Mesenteric fat pad (tissue), 1 donor: Measurements from ENCODE around the gene CNIH3. TPM values are rescaled to one million over a fixed set of nuclear protein-coding genes. Genes with fewer than 3 reads are reported as not detected.

ENCODE experiments used
- DNase-seq: peaks from one replicate; pipeline ENCODE4 v3.0.0-alpha.2; 2020; ENCODE audit warnings: low spot score
- total RNA-seq: library from RNA; stranded (reverse); fragmentation: NEBNext Ultra II Directional; extraction: Animal tissue kit (Norgen Biotek cat#: 25700); gene quantifications from one replicate; pipeline ENCODE4 v1.2.1, GENCODE V29; 2021
- donor health status: DM: yes; HTN: yes; CAD: no.

The CNIH3 gene
- total RNA-seq, 1 donor from 2014 or later, result 3.0 TPM

DNA sequence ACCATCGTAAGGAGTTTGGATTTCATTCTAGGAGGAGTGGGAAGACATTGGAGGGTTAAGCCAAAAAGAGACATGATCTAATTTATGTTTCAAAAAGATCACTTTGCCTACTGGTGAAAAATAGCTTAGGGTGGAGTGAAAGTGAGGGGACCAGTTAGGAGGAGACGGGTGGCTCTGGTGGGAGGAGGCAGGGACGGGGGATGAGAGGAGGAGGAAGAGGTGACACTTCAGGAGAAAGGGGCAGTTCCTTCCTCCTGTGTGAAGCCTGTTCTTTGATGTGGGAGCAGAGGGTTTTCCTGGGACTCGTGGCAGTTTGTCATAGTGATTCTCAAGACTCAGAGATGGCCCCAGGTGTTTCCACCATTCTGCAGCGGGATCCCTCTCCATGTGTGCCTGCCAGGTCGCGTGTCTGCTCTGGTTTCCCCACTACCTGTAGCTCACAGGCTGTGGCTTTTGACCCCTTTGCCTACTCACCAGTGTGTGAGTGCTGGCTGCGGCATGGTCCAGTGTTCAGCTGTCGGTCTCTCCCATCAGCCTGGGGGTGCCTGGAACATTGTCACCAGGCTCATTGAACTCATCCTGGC is 102.4 kb downstream of the CNIH3 start:
- no peak for DNase-seq

DNA sequence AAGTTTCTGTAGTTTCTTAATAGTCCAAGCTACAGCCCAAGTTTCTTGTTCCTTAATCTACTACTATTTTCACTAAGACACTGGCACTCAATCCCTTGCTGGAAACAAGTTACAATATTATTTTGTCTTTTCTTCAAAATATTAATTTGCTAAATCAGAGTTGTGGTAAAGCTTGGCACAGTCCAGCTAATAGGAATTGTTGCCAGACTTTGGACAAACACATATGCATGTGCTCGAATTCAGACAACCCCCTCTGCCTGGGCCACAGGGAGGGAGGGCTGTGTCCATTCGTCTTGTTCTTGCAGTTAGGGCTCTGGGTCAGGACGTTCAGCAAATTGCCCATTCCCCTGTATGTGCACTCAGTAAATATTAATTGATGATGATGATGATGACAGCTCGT is 103.6 kb downstream of the CNIH3 start:
- DNase-seq, result no peak

DNA sequence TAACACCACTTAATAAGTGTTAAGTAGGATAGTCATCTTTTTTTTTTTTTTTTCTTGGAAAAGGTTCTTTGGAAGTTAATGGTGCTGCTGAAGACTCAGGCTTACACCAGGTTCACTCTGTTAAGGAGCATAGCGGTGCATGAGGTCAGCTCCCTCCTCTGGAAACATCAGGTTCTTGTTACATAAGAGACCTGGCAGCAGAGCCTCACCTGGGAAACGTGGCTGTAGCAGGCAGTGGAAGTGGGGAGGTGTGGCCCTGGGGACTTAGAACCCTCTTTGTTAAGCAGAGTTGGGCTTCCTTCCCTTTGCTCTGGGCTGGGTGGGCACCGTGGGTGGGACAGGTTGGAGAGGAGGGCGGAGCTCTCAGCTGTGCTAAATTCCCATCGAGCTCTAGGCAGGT is 104.1 kb downstream of the CNIH3 start:
- DNase-seq, result no peak

DNA sequence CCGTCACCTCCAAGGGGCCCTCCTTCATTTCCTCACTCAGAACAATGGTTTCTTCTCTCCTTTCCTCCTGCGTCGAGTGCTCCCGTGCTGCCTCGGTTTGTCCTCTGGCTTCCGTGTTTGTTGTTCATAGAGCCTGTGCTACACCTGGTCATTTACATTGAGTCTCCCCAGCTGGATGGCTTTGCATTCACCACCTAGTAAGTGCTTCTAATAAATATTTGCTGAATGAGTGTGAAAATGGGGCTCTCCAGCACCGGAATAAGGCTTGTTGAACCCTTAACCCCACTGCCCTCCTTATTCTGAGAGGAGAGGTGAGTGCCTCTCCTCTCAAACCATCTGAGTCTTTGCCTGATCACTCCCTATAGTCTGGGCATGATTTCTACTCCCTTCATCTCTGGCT is 104.9 kb downstream of the CNIH3 start:
- no peak for DNase-seq

DNA sequence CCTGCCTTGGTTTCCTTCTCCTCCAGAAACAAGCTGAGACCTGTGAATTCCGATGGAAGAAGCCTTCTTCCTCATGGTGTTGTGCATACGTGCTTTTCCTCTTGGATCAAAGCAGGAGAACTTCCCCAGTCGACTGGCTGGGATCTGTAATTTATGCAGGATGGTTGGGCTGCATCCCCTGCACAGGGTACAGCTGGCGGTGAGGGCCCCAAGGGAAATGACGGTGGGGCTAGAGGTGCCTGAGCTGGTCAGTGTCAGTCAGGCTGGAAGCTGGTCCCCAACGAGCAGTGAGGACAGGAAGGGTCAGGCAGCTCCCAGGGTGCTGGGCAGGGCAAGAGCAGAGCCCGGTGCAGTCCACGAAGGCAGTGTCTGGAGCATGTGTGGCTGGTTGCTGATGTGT is 106.7 kb downstream of the CNIH3 start:
- no peak for DNase-seq

DNA sequence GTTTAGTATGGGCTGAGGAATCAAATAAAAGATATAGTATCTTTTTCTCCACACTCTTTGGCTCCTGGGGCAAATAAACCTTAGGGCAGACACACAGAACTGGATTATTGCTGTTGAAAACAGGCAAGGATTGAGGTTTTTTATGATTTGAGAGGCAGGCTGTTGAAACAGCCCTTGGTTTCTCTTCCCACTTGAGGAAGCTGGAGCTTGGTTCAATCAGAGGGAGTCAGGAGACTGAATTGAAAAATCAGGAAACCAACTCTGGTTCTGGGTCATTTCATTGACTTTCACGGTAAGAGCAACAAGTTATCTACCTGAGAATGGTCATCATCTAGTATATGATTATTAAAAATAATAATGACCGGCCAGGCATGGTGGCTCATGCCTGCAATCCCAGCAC is 108.4 kb downstream of the CNIH3 start:
- no peak for DNase-seq

DNA sequence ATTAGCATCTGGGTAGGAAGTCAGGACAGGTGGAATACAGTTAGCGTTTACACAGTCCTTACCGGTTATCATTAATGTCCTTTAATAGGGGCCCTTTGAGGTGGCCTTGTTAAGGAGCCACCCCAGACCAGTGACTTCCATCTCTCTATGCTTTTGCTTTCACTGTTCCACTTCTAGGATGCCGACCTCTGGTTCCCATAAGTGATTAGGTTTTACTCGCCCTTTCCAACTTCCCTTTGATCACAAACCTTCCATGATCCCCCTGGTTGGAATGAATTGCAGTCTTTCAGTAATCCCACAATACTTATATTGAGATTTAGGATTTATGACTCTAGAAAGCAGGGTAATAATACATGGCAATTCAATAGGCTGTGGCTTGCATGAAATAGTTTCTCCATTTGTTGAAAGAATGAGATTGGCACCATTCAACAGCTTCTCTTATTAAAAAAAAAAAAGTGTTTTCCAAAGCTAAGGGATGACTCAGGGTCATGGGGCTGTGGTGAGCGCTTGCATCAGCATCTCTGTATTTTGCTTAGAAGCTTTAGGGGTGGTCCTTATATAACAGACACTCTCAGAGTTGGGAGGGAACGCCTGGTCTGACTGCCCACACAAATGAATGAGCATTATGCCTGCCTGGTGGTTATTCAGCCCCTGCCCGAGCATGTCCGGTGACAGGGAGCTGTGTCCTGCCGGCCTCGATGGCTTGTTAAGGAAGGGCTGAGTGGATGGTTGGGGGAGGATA is 110.5 kb downstream of the CNIH3 start:
- DNase-seq, result no peak

DNA sequence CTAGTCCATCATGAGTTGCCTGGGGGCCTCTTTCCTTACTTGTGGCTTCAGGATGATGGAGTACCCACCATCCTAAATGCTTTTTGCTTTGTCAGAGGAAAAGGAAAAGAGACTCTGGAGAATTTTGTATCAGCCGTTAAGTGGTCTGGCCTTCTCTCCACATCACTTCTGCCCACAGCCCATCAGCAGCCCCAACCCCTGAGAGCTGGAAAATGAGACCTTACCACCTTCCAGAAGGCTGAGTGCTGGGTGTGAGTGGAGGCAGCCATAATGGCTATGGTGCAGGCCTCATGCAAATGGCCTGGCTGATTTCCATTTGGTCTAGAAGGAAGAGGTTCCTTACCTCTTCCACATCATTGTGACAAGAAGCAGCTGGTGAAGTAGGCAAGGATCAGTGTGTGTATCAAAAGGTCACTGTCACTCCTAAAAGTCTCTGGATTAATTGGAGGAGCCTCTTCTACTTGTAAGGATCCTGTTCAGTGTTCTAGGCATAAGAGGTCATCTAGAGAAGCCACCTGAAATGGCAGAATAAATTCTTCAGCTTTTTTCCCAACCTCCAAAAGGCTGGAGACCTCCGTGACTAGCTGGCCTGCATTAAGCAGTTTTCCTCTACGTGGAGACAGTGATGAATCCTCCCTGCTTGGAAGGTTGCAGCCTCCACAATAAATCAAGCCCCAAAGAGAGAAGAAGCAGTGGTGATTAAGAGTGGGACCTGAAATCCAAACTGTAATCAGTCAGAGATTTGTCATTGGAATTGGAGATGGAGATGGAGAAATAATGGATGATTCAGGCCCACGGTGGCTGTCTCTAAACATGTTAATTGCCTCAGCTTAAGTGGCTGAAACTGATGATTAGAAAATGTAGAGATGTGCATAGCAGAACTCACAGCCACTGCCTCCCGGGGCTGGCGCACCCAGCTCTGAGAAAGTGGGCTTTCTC is 111.5 kb downstream of the CNIH3 start:
- DNase-seq, result no peak

DNA sequence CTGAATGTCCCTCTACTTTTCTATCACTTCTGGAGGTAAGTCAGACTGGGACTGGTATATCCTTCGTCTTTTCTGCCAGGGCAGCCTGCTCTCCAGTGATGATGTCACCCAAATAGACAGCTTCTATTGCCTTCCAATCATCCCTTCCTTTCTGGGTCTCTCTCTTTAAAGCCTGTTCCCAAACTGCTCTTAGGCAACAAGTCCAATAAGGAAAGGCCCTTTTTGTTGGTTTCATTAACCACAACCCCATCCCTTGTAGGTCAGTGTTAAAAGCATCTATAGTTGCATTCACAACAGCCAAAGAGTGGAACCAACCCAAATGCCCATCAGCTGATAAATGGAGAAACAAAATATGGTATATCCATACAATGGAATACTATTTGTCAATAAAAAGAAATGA is 114.4 kb downstream of the CNIH3 start:
- DNase-seq, result no peak

DNA sequence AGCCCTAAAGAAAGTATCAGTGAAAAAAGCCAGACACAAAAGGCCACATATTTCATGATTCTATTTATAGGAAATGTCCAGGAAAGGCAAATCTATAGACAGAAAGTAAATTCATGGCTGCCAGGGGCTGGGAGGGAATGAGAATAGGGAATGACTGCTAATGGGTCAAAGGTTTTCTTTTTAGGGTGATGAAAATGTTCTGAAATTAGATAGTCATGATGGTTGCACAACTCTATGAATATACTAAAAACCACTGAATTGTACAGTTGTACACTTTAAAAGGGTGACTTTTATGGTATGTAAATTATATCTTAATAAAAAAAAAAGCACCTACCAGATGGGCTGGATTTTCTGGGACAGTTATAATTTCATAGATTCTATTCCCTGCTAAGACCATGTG is 114.8 kb downstream of the CNIH3 start:
- DNase-seq, result no peak

DNA sequence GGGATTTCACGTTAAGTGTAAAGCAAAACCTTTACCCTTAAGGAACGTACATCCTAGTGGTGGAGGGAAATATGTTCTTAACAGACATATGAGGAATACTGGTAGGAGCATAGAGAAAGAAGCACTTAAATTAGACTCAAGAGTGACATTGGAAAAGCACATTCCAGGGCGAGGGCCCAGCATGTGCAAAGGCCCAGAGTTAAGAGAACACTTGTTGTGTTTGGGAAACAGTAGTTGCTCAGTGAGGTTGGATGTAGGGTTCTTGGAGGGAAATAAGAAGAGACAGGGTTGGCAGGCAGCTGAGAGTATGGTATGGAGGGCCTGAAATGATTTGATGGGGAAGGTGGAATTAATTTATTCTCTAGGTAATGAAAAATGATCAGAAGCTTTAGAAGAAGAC is 115.5 kb downstream of the CNIH3 start:
- no peak for DNase-seq

DNA sequence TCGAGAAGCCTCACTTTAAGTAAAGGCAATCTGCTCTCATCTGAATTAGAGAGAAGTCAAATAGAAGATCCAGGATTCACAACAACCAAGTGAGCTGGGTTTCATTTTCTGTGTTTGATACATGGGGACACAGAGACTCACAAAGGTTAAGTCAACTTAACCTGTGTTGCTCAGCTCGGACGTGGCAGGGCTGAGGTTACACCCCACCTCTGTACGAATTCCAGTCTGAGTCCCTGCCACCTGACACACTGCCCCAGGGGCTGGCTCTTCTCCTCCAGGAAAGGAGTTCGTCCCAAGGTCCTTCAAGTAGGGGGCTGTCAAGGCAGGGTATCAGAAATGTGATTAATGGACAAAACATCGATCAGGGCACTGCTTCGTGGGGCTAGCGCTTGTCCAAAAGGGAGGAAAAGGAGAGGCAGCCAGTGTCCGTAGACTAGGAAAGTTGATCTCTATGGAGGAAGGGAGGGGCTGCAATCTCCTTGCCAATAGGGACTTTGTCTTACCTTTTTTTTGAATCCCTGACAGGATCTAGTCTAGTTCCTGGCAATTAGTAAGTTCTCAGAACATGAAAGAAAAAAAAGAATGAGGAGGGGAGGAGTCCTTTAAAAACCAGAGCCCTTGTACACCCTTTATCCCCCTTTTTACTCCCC is 116.4 kb downstream of the CNIH3 start:
- DNase-seq, result no peak

DNA sequence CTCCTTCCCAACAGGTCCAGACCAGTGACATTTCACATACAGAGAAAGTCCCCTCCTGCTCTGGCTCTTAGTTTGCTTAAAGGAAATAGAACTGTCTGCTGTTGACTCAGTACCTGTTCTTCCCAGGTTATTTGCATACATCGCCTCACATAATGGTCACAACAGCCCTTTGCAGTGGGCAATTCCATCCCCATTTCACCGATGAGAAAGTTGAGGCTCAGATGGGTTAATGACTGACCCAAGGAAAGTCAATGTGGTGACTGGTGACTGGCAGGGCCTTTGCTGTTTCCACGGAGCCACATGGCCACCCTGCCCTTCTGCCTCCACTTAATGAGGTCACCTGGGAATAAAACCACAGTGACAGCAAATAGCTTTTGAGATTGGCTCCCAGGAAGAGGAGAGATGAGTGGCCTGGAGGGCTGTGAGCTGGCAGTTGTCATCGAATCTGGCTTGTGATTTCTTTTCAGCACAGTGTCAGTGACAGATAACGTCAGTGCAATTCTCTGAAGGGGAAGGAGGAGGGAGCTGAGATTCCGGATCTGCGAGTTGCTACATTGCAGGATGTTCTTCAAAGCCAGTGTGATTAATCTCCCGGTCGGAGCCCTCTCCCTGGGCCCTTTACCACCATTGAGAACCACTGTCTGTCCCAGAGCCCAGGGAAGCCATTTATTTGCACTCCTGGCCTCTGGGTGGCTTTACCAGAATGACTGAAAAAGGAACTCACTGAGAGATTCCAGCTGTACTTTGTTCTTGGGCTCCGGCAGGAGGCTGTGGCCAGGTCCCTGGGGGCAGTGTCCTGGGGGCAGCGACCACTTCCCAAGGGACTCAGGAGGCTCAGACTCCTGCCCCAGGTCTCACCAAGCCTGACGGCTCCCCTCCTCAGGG is 117.2 kb downstream of the CNIH3 start:
- DNase-seq, result no peak

DNA sequence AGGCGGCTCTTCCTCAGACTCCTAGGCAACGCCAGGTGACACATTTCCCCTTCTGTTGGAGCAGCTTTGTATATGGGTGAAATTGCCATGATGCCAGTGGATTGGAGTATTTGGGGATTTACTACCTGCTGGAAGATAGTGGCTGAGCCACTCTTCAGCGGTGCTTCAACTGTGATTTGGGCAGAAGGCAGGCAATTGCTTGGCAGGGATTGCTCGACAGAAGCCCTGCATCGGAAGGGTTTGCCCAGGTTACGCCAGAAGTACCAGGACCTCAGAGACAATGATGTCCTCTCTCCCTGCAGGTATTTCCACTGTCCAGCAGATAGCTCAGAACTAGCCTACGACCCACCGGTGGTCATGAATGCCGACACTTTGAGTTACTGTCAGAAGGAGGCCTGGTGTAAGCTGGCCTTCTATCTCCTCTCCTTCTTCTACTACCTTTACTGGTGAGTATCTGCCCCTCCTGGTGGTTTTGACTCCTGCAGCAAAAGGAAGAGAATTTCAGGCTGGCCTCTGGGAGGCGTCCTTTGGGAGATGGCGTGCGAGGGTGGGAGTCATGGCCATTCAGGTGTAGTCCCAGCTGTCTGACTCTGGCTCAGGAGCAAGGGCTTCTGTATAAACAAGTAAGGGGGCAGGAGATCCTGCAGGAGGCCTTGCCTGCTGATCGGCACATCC is 118.3 kb downstream of the CNIH3 start:
- no peak for DNase-seq

DNA sequence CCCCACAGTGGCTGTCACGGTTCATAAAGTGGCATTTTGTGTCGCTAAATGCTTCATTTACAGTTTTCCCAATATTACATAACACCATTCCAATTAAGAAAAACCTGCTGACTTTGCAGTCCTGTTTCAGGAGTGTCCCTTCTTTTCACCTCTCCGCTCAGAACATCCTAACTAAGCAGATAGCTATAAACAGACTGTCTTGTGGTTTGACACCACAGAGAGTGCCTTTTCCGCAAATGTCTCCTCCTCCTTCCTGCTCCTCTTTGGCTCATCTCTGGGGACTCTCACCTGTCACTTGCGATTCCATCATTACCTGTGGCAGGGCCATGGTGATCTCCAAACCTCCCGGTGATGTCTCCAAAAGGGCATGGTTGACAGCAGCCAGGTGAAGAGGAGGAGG is 119.0 kb downstream of the CNIH3 start:
- no peak for DNase-seq

DNA sequence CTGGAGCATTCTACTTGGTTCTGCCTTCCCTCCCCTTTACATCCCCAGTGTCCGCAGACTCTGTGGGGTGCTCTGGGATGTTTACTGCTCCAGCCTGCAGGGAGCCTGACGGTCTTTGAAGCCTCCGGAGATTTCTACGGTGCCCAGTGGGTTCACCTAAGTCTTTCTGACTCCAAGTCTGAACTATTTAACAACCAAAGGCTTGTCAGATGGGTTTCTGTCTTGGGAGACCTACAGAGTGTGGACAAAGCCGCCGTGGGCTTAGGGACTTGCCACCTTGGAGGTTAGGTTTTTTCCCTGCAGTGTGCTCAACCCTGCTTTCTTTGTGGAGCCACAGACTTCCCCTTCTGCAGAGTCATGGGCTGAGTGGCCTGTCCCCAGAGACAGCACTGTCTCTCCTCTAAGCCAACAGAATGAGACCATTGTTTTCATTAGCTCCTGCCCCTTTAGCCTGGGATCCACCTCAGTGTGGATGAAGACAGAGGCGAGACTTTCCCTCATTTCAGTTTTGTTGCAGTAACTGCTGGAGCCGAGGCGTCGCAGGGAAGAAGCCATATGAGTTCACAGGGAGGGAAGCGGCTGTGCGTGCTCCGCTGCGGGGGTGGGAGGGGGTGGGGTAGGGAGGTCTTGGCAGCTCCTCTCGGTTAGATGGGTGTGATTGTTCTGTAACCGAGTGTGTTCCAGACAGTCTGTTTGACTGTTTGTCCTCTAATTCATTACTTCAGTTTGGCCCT is 120.7 kb downstream of the CNIH3 start:
- no peak for DNase-seq

DNA sequence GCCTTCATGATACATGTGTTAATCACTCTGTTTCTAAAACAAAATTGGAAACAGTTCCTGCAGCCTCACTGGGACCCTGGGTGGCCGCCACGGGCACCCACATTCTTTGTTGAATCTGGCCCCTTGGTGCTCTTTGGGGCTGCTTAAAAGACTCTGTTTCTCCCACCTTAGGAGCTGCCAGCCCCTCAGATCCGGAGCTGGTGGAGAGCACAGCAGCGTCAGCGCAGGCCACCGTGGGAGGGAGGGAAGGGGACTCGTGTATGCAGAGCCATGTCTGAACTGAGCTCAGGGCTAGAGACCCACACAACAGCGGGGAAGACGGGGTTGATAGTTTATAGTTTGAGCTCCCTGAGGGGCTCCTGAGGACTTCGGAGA is 121.2 kb downstream of the CNIH3 start:
- DNase-seq, result no peak

DNA sequence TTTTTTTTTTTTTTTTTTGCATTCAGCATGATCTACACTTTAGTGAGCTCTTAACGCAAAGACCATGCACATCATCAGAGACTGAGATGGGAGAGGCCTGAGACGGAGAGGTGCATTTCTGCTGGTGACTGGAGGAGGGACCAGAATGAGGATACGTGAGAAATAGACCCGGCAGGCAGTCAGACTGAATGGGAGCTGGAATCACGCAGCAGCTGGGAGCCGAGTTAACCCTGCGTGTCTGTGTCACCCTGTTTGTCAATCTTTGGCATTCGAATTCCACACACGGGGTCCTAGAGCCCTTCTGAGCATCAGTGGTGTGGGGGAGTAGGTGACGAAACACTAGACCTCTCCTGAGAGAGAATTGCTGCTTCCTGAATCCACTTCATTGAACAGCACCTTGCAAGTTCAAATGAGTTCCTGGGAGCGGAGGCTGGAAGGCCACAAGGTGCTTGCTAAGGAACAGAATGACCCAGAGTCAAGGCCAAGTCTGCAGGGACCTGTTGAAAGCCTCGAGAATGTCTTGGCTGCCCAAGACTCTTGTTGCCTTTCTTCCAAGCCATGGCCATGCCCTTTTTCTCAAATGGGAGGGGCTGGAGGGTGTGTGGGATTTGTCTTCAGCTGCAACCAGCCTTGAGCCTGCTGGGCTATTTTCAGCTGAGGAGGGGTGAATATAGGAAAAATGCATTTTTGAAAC is 123.3 kb downstream of the CNIH3 start:
- no peak for DNase-seq
